HG03571 (cell line): ENCODE measurements around the gene PLP2.

Experiments used
- ATAC-seq: cut with Tn5 transposase; IDR thresholded peaks from one replicate; pipeline ENCODE4 v1.9.1; 2021; ENCODE audit not compliant: unreplicated experiment

PLP2 gene

GRCh38 chrX:49208399-49208798 is 36.7 kb downstream of the PLP2 start:
- ATAC-seq: no peak

GRCh38 chrX:49209434-49210251 is 37.9 kb downstream of the PLP2 start:
- no peak for ATAC-seq

- ATAC-seq: no peak
Measured at GRCh38 chrX:49210406-49210805, 38.7 kb downstream of the PLP2 start.

- no peak for ATAC-seq
Measured at GRCh38 chrX:49211074-49211473, 39.4 kb downstream of the PLP2 start.

- no peak for ATAC-seq
Measured at GRCh38 chrX:49212209-49212608, 40.5 kb downstream of the PLP2 start.

GRCh38 chrX:49212861-49213260 is 41.2 kb downstream of the PLP2 start:
- ATAC-seq: no peak

- ATAC-seq: no peak
Measured at GRCh38 chrX:49214416-49214815, 42.7 kb downstream of the PLP2 start.

GRCh38 chrX:49214996-49215526 is 43.4 kb downstream of the PLP2 start:
- no peak for ATAC-seq

- ATAC-seq: no peak
Measured at GRCh38 chrX:49220100-49220499, 48.4 kb downstream of the PLP2 start.

GRCh38 chrX:49221868-49222267 is 50.2 kb downstream of the PLP2 start:
- no peak for ATAC-seq
